Measurements from ENCODE around the gene MID1.

The MID1 gene

GRCh38 chrX:10574663-10575062 lies 45.7 kb downstream of the MID1 start:
- DNase-seq (ENCODE audit: low read depth): no peak
- TF ChIP-seq, protein P1, sequence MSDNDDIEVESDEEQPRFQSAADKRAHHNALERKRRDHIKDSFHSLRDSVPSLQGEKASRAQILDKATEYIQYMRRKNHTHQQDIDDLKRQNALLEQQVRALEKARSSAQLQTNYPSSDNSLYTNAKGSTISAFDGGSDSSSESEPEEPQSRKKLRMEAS (IDR thresholded peaks at IDR 0.05; ENCODE audit: low read depth, low read length): no peak
- TF ChIP-seq POLR2A (IDR thresholded peaks at IDR 0.05; ENCODE audit: extremely low read depth, insufficient read length): no peak
- no peak for TF ChIP-seq MYC (IDR thresholded peaks at IDR 0.05; ENCODE audit: low read depth, low read length)
- TF ChIP-seq CTCF (IDR thresholded peaks at IDR 0.05; ENCODE audit: low read depth, low read length): no peak

DNA sequence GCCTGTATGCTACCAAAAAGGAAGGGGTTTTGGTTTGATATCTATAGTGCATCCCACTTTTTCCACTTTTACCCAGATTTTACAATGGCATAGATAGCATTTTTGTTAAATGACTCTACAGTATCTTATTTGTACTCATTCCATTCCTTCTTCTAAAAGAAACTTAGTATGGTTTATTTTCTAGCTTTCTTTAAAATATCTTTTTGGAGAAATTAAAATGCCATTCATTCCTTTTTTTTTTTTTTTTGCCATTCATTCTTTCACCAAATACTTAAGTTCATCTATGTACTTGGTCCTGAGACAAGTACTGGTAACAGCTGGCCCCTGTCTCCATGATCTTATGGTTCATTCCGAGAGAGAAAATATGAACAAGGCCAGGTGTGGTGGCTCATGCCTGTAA lies 49.1 kb downstream of the MID1 start:
- TF ChIP-seq MYC (IDR thresholded peaks at IDR 0.05; ENCODE audit: low read depth, low read length) (no peak), POLR2A (IDR thresholded peaks at IDR 0.05; ENCODE audit: extremely low read depth, insufficient read length) (no peak), CTCF (IDR thresholded peaks at IDR 0.05; ENCODE audit: low read depth, low read length) (no peak)
- TF ChIP-seq, protein P1 (IDR thresholded peaks at IDR 0.05; ENCODE audit: low read depth, low read length): no peak
- no peak for DNase-seq (ENCODE audit: low read depth)
- H3K4me3 ChIP-seq (ENCODE audit: low read depth, low read length): no peak overlapping the region

More at GRCh38 chrX:10574663-10575062, 45.7 kb downstream of the MID1 start:
- H3K4me3 ChIP-seq (ENCODE audit: low read depth, low read length): no peak overlapping the region

DNA sequence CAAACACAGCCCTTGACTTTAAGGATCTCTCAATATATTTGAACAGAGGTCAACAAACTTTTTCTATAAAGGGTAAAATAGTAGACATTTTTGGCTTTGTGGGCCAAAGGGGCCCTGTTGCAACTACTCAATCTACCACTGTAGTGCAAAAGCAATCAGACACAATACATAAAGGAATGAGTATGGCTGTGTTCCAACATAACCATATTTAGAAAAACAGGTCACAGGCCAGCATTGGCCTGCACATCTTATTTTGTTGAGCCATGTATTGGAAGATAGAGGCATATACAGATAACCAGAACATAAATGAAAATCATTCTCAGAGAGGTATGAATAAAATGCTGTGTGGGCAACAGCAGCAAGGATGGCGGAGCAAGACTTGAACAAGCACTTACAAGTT lies 49.8 kb downstream of the MID1 start:
- TF ChIP-seq, protein P1 (IDR thresholded peaks at IDR 0.05; ENCODE audit: low read depth, low read length): no peak
- TF ChIP-seq MYC (IDR thresholded peaks at IDR 0.05; ENCODE audit: low read depth, low read length) (no peak), POLR2A (IDR thresholded peaks at IDR 0.05; ENCODE audit: extremely low read depth, insufficient read length) (no peak), CTCF (IDR thresholded peaks at IDR 0.05; ENCODE audit: low read depth, low read length) (no peak)
- no peak overlapping the region for H3K4me3 ChIP-seq (ENCODE audit: low read depth, low read length)
- no peak for DNase-seq (ENCODE audit: low read depth)

DNA sequence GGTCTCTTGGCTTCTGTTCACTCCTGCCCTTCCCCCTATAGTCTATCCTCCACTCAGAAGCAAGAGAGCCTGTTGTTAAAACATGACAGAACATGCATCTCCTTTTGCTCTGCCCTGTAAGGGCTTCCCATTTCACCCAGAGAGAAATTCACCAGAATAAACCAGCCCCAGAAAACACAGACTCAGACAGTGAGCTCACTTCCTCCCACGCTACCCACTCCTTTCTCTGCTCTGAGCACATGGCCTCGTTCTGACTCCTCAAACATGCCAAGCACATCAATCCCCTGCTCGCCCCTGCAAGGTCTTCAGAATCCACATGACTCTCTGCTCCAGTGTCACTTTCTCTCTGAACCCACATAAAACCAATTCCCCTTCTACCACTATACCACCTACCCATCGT lies 50.4 kb downstream of the MID1 start:
- DNase-seq (ENCODE audit: low read depth): no peak
- TF ChIP-seq CTCF (IDR thresholded peaks at IDR 0.05; ENCODE audit: low read depth, low read length) (no peak), POLR2A (IDR thresholded peaks at IDR 0.05; ENCODE audit: extremely low read depth, insufficient read length) (no peak), MYC (IDR thresholded peaks at IDR 0.05; ENCODE audit: low read depth, low read length) (no peak)
- TF ChIP-seq, protein P1 (IDR thresholded peaks at IDR 0.05; ENCODE audit: low read depth, low read length): no peak
- no peak overlapping the region for H3K4me3 ChIP-seq (ENCODE audit: low read depth, low read length)

DNA sequence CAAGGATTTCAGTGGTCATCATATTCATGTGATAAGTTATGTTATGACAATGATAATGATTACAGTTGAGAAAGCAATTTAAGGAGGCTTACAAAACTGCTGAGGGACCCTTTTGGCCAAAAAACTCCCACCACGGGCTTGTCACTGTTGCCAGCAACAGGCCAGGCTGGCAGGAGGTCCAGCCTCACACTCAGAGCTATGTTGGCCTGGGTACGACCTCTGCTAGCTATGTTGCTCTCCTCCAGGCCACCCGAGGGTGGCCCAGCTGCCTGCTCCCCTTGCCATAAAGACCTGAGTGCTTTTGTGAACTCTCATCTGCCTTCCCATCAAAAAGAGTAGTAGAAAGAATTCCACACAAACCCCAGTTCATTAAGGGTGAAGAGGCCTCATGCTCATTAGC lies 52.0 kb downstream of the MID1 start:
- TF ChIP-seq MYC (IDR thresholded peaks at IDR 0.05; ENCODE audit: low read depth, low read length) (no peak), POLR2A (IDR thresholded peaks at IDR 0.05; ENCODE audit: extremely low read depth, insufficient read length) (no peak), CTCF (IDR thresholded peaks at IDR 0.05; ENCODE audit: low read depth, low read length) (no peak)
- TF ChIP-seq, protein P1 (IDR thresholded peaks at IDR 0.05; ENCODE audit: low read depth, low read length): no peak
- DNase-seq (ENCODE audit: low read depth): no peak
- no peak overlapping the region for H3K4me3 ChIP-seq (ENCODE audit: low read depth, low read length)

GRCh38 chrX:10567136-10567535 lies 53.2 kb downstream of the MID1 start:
- DNase-seq (ENCODE audit: low read depth): no peak
- TF ChIP-seq MYC (IDR thresholded peaks at IDR 0.05; ENCODE audit: low read depth, low read length): no peak
- no peak for TF ChIP-seq CTCF (IDR thresholded peaks at IDR 0.05; ENCODE audit: low read depth, low read length)
- TF ChIP-seq, protein P1 (IDR thresholded peaks at IDR 0.05; ENCODE audit: low read depth, low read length): no peak
- no peak for TF ChIP-seq POLR2A (IDR thresholded peaks at IDR 0.05; ENCODE audit: extremely low read depth, insufficient read length)
- H3K4me3 ChIP-seq (ENCODE audit: low read depth, low read length): no peak overlapping the region

Measured in NB4 (cell line).